Gastrocnemius medialis (tissue), 4 donors: ENCODE measurements around the gene SLC22A12.

Source experiments
- POLR2A ChIP-seq, 2 donors: fragments of 450-650 bp; IDR thresholded peaks; one replicate each; pipeline ENCODE4 v1.6.1; 2017; ENCODE audit warnings: antibody characterized with exemption in 2 of 2, mild to moderate bottlenecking in 2 of 2, moderate library complexity in 2 of 2
- TF ChIP-seq, protein P1 (sequence below), 5 experiments: fragments of 450-650 bp in 3 of 5; fragments of 200-600 bp in 2 of 5; sonication (generic) in 2 of 5; IDR thresholded peaks in 4 of 5; conservative IDR thresholded peaks in 1 of 5; 1 replicate in 4 of 5; 2 replicates in 1 of 5; pipeline ENCODE4 v1.5.1; 2016 to 2019; ENCODE audit warnings: antibody characterized with exemption in 5 of 5, mild to moderate bottlenecking in 3 of 5, moderate library complexity in 3 of 5

DNA sequence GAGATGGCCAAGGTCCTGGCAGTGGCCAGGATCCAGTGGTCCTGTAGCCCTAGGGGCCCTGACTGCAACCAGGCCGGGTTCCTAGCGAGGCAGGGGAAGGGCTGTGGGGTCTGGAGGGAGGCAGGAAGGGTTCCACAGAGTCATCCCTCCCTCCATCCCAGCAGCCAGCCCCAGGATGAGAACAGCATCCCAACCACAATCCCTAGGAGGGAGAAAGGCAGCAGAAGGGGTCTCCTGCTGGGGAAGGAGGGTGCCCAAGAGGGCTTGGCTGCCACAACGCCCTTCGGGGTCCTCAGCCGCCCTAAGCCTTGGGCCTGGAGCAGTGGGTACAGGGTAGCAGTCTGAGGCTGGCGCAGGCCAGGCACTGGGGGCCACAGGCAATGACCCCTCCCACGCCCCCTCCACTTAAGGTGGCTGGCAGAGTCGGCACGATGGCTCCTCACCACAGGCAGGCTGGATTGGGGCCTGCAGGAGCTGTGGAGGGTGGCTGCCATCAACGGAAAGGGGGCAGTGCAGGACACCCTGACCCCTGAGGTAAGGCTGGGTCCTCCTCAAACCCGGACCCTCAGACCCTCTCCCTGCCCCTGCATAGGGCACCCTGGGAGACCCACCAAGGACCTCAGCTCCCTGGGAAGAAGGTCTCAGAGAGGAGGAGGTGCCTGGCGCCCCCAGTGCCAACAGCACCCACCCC, 7.2 kb downstream of the SLC22A12 start:
- TF ChIP-seq, protein P1, sequence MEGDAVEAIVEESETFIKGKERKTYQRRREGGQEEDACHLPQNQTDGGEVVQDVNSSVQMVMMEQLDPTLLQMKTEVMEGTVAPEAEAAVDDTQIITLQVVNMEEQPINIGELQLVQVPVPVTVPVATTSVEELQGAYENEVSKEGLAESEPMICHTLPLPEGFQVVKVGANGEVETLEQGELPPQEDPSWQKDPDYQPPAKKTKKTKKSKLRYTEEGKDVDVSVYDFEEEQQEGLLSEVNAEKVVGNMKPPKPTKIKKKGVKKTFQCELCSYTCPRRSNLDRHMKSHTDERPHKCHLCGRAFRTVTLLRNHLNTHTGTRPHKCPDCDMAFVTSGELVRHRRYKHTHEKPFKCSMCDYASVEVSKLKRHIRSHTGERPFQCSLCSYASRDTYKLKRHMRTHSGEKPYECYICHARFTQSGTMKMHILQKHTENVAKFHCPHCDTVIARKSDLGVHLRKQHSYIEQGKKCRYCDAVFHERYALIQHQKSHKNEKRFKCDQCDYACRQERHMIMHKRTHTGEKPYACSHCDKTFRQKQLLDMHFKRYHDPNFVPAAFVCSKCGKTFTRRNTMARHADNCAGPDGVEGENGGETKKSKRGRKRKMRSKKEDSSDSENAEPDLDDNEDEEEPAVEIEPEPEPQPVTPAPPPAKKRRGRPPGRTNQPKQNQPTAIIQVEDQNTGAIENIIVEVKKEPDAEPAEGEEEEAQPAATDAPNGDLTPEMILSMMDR (IDR thresholded peaks at IDR 0.05 in 4 of 5, conservative IDR thresholded peaks at IDR 0.05 in 1 of 5) = no peak
- TF ChIP-seq POLR2A (IDR thresholded peaks at IDR 0.05) = no peak
